ENCODE data around the gene IL16.

Gene IL16

DNA sequence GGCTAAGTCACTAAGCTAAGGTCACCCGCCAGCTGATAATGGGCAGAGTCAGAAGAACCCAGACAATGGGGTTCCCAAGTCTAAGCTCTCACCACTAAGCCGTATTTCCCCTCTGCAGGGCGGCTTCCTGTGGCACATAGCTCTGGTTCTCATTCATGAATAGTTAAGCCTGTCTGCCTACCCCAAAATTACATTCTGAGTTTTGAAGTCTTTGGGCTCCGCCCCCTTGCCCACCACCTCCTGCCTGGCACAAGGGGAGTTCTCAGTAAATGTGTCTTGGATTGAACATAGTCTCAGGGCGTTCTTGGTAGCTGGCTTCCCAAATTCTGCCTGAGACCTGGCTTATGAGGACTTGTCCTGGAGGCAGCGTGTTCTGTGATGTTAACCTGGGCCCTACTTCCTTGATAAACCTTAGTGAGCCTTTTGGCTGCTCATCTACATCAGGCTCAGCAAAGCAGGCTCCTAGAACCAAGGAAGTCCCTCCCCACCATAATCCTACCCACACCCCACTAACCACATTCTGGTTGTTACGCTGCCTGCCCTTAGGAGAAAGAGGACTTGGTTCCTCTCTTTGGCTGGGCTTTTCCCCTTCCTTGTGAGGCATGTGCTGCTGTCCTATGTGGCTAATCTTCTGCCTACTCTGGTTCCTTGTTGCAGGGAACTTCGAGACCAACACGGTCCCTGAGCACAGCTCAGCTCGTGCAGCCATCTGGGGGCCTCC is 72.4 kb downstream of the IL16 start:
- H3K9ac ChIP-seq (ENCODE audit: insufficient read length), result no peak overlapping the region
- no peak overlapping the region for H3K4me3 ChIP-seq
- no peaks in the 10 kb centered on the region for H3K36me3 ChIP-seq (ENCODE audit: insufficient read depth, low read length)
- no peaks in the 10 kb centered on the region for H3K9me3 ChIP-seq (ENCODE audit: low read depth, low read length)
- H3K27ac ChIP-seq, result no peak overlapping the region
- no peak for DNase-seq (ENCODE audit: low read depth, low spot score)
- TF ChIP-seq FOXP2 (optimal IDR thresholded peaks at IDR 0.05; ENCODE audit: control extremely low read depth, extremely low read length, insufficient read depth) (no peak), POLR2AphosphoS5 (IDR thresholded peaks at IDR 0.05; ENCODE audit: borderline replicate concordance, low read depth, low read length) (no peak), EZH2 (IDR thresholded peaks at IDR 0.05) (no peak)

DNA sequence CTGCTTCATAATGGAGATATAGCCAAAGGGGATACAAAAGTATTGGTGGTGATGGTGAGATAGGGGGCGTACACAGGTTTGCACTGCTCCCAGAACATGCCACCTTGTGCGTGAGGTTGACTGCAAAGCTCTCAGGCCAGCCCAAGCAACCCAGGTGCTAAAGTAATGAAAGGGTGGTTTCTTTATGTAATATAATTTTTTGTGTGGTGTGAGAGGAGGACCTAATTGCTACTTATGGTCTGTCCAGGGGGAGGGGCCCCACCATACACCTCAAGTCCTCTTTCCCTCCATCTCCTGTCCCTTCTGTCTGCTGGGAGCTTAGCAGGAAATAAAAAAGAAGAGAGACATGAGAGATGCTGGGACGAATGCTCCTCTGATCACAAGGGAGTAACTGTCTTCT is 73.5 kb downstream of the IL16 start:
- no peak for DNase-seq (ENCODE audit: low read depth, low spot score)
- H3K9ac ChIP-seq (ENCODE audit: insufficient read length), result no peak overlapping the region
- H3K9me3 ChIP-seq (ENCODE audit: low read depth, low read length), result no peaks in the 10 kb centered on the region
- no peak overlapping the region for H3K27ac ChIP-seq
- no peak for TF ChIP-seq POLR2AphosphoS5 (IDR thresholded peaks at IDR 0.05; ENCODE audit: borderline replicate concordance, low read depth, low read length)
- no peak for TF ChIP-seq FOXP2 (optimal IDR thresholded peaks at IDR 0.05; ENCODE audit: control extremely low read depth, extremely low read length, insufficient read depth)
- no peak for TF ChIP-seq EZH2 (IDR thresholded peaks at IDR 0.05)
- H3K4me3 ChIP-seq, result no peak overlapping the region
- H3K36me3 ChIP-seq (ENCODE audit: insufficient read depth, low read length), result no peaks in the 10 kb centered on the region

GRCh38 chr15:81270781-81271491 is 74.3 kb downstream of the IL16 start:
- TF ChIP-seq FOXP2 (optimal IDR thresholded peaks at IDR 0.05; ENCODE audit: control extremely low read depth, extremely low read length, insufficient read depth), result no peak
- no peak for TF ChIP-seq EZH2 (IDR thresholded peaks at IDR 0.05)
- TF ChIP-seq POLR2AphosphoS5 (IDR thresholded peaks at IDR 0.05; ENCODE audit: borderline replicate concordance, low read depth, low read length), result no peak
- Histone ChIP-seq H3K36me3 (ENCODE audit: insufficient read depth, low read length) (no peaks in the 10 kb centered on the region), H3K4me3 (no peak overlapping the region), H3K9ac (ENCODE audit: insufficient read length) (no peak overlapping the region), H3K27ac (no peak overlapping the region), H3K9me3 (ENCODE audit: low read depth, low read length) (no peaks in the 10 kb centered on the region)
- no peak for DNase-seq (ENCODE audit: low read depth, low spot score)

GRCh38 chr15:81271761-81272644 is 75.3 kb downstream of the IL16 start:
- no peak overlapping the region for H3K9ac ChIP-seq (ENCODE audit: insufficient read length)
- TF ChIP-seq EZH2 (IDR thresholded peaks at IDR 0.05), result no peak
- H3K36me3 ChIP-seq (ENCODE audit: insufficient read depth, low read length), result no peaks in the 10 kb centered on the region
- no peak for DNase-seq (ENCODE audit: low read depth, low spot score)
- no peak overlapping the region for H3K27ac ChIP-seq
- no peaks in the 10 kb centered on the region for H3K9me3 ChIP-seq (ENCODE audit: low read depth, low read length)
- no peak overlapping the region for H3K4me3 ChIP-seq

GRCh38 chr15:81273200-81273599 is 76.5 kb downstream of the IL16 start:
- Histone ChIP-seq H3K36me3 (ENCODE audit: insufficient read depth, low read length) (no peaks in the 10 kb centered on the region), H3K4me3 (no peak overlapping the region), H3K9ac (ENCODE audit: insufficient read length) (no peak overlapping the region), H3K27ac (no peak overlapping the region), H3K9me3 (ENCODE audit: low read depth, low read length) (no peaks in the 10 kb centered on the region)
- no peak for DNase-seq (ENCODE audit: low read depth, low spot score)
- TF ChIP-seq EZH2 (IDR thresholded peaks at IDR 0.05) (no peak), FOXP2 (optimal IDR thresholded peaks at IDR 0.05; ENCODE audit: control extremely low read depth, extremely low read length, insufficient read depth) (no peak), POLR2AphosphoS5 (IDR thresholded peaks at IDR 0.05; ENCODE audit: borderline replicate concordance, low read depth, low read length) (no peak)

DNA sequence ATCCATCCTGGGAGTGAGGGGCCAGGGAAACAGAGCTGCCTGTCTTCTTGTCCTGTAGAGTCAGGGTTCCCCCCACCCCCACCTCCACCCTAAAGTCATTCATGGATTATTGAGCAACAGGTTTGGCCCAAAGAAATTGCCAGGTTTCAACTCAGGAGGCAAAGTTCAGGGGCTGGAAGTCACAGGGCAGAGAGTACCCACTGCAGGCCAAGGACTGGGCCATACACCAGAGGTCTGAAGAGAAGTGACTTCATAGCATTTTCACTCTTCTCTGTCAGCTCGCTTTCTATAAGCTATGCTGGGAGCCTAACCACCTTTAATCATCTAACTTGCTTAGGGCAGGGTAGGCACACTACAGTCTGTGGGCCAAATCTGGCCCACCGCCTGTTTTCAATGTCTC is 77.2 kb downstream of the IL16 start:
- H3K9ac ChIP-seq (ENCODE audit: insufficient read length), result no peak overlapping the region
- TF ChIP-seq POLR2AphosphoS5 (IDR thresholded peaks at IDR 0.05; ENCODE audit: borderline replicate concordance, low read depth, low read length), result no peak
- H3K9me3 ChIP-seq (ENCODE audit: low read depth, low read length), result no peaks in the 10 kb centered on the region
- H3K27ac ChIP-seq, result no peak overlapping the region
- no peak for DNase-seq (ENCODE audit: low read depth, low spot score)
- no peaks in the 10 kb centered on the region for H3K36me3 ChIP-seq (ENCODE audit: insufficient read depth, low read length)
- no peak overlapping the region for H3K4me3 ChIP-seq

- no peak for DNase-seq (ENCODE audit: low read depth, low spot score)
- no peak overlapping the region for H3K9ac ChIP-seq (ENCODE audit: insufficient read length)
- TF ChIP-seq EZH2 (IDR thresholded peaks at IDR 0.05), result no peak
- no peak for TF ChIP-seq FOXP2 (optimal IDR thresholded peaks at IDR 0.05; ENCODE audit: control extremely low read depth, extremely low read length, insufficient read depth)
- no peak for TF ChIP-seq POLR2AphosphoS5 (IDR thresholded peaks at IDR 0.05; ENCODE audit: borderline replicate concordance, low read depth, low read length)
- no peaks in the 10 kb centered on the region for H3K9me3 ChIP-seq (ENCODE audit: low read depth, low read length)
- no peaks in the 10 kb centered on the region for H3K36me3 ChIP-seq (ENCODE audit: insufficient read depth, low read length)
- H3K27ac ChIP-seq, result no peak overlapping the region
- no peak overlapping the region for H3K4me3 ChIP-seq
These were observed 77.6 kb downstream of the IL16 start for GRCh38 chr15:81274255-81274654.

GRCh38 chr15:81274931-81275707 is 78.4 kb downstream of the IL16 start:
- no peaks in the 10 kb centered on the region for H3K36me3 ChIP-seq (ENCODE audit: insufficient read depth, low read length)
- no peaks in the 10 kb centered on the region for H3K9me3 ChIP-seq (ENCODE audit: low read depth, low read length)
- TF ChIP-seq FOXP2 (optimal IDR thresholded peaks at IDR 0.05; ENCODE audit: control extremely low read depth, extremely low read length, insufficient read depth) (no peak), EZH2 (IDR thresholded peaks at IDR 0.05) (no peak), POLR2AphosphoS5 (IDR thresholded peaks at IDR 0.05; ENCODE audit: borderline replicate concordance, low read depth, low read length) (no peak)
- H3K27ac ChIP-seq, result no peak overlapping the region
- H3K9ac ChIP-seq (ENCODE audit: insufficient read length), result no peak overlapping the region
- H3K4me3 ChIP-seq, result no peak overlapping the region
- DNase-seq (ENCODE audit: low read depth, low spot score), result no peak

All from SK-N-MC (cell line).